HFF-Myc (cell line): ENCODE results near the gene PPIC.

ENCODE experiments used
- DNase-seq: peaks from one replicate; pipeline ENCODE4 v3.0.0-alpha.2; 2011; ENCODE audit warnings: low read depth; ENCODE audit errors: extremely low read depth
- H3K4me3 ChIP-seq: replicated peaks from 2 replicates; pipeline ENCODE4 v1.5.1; 2011; ENCODE audit warnings: low read depth, mild to moderate bottlenecking, control low read depth, low read length
- CTCF ChIP-seq: IDR thresholded peaks from 2 replicates; pipeline ENCODE4 v1.5.1; 2012; ENCODE audit warnings: mild to moderate bottlenecking, low read depth, low read length, control low read depth; ENCODE audit errors: missing control alignments

The PPIC gene

DNA sequence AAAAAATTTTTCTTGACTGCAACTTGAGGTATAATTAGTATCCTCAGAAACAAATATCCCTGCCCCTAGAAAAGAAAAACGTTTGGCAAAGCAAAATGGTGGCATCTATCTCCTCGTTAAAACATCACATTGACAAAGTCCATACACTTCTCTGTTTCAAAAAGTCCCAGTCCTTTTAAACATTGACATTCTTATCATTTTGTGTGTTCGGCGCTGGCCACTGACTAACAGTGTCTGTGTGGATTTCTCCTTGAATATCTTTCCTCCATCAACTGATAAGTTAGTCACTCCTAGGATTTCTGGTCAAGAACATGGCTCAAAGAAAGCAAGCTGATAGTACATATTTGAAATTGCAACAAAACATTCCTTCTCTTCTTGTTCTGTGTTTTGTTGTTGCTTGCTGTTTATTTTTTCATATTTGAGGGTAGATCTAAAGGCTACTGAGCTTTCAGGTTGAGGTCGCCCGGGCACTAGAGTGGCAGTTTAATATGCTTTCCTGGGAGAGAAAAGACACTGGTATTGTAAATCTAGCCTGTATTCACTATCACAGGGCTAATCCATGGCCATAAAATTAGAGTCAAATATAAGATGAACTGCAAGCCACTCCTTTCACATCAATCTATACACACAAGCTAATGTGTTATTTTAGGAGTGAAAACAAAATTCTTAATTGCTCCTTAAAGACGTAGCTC is 8.5 kb upstream of the PPIC start:
- H3K4me3 ChIP-seq = no peak overlapping the region
- TF ChIP-seq CTCF = no peak
- no peak for DNase-seq

DNA sequence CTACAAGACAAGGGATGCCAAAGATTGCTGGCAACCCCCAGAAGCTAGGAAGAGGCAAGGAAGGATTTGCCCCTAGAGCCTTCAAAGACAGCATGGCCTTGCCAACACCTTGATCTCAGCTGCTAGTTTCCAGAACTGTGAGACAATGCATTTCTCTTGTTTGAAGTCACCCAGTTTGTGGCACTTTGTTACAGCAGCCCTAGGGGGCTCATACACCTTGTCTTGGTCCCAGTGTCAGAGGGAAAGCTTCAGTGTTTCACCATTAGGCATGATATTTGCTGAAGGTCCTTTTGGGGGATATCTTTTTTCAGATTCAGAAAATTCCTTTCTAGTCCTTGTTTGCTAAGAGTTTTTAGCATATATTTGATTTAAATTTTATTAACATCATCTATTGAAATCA is 3.1 kb upstream of the PPIC start:
- no peak for TF ChIP-seq CTCF
- no peak overlapping the region for H3K4me3 ChIP-seq
- DNase-seq = no peak

GRCh38 chr5:123037104-123037418 is 536 bp upstream of the PPIC start:
- TF ChIP-seq CTCF = no peak
- peak overlapping the region; percentile 70 for H3K4me3 ChIP-seq
- no peak for DNase-seq

DNA sequence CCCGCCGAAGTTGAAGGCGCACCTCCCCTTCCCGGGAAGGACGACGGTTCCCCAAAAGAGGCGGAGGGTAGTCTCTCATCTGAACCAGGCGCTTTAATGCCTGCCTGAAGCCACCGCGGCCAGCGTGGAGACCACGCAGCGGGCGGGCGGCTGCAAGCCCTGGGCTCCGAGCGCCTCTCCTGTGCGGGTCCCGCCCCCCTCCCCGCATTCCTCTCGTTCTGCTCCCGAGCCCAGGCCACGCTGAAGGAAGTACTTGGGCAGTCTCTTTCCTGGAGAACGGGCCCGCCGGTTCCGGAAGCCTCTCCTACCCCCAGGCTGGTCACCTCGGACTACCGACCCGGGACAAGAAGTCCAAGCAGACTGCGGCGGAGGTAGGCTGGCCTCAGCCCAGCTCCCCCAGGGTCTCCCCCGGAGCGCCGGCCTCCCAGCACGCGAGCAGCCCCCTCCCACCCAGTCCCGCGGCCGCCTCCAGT is 571 bp downstream of the PPIC start:
- H3K4me3 ChIP-seq = peak overlapping the region; percentile 70
- no peak for DNase-seq
- TF ChIP-seq CTCF = no peak

GRCh38 chr5:123035360-123035917 is 1.1 kb downstream of the PPIC start:
- H3K4me3 ChIP-seq = peak overlapping the region; percentile 70
- no peak for DNase-seq

GRCh38 chr5:123033157-123033671 is 3.3 kb downstream of the PPIC start:
- TF ChIP-seq CTCF = no peak
- DNase-seq = no peak
- no peak overlapping the region for H3K4me3 ChIP-seq

More at GRCh38 chr5:123035360-123035917, 1.1 kb downstream of the PPIC start:
- no peak for TF ChIP-seq CTCF
